Mesenchymal stem cell (in vitro differentiated cells and primary cell): ENCODE measurements around the gene ELOVL3.
"Not testable (repeated sequence)": the region's sequence is repeated elsewhere in the genome, so short reads cannot be mapped to it uniquely, and the experiment has no call there.

Experiments
- DNase-seq: peaks from one replicate; pipeline ENCODE4 v3.0.0-alpha.2; 2013
- H2AFZ ChIP-seq: one replicate; pipeline ENCODE4 v1.6.1; 2013; ENCODE audit warnings: low read depth, mild to moderate bottlenecking, control low read depth, inconsistent platforms, low read length, moderate library complexity
- H2AK5ac ChIP-seq: 2 replicates; pipeline ENCODE4 v1.6.1; 2013; ENCODE audit warnings: low read length, moderate library complexity, mild to moderate bottlenecking, inconsistent platforms; ENCODE audit not compliant: severe bottlenecking
- H2BK120ac ChIP-seq: one replicate; pipeline ENCODE4 v1.6.1; 2013; ENCODE audit warnings: low read depth, mild to moderate bottlenecking, inconsistent platforms, low read length, moderate library complexity
- H2BK12ac ChIP-seq, 2 experiments: one replicate each; pipeline ENCODE4 v1.6.1; 2013; ENCODE audit warnings: inconsistent platforms in 2 of 2, low read length in 2 of 2, mild to moderate bottlenecking in 2 of 2, moderate library complexity in 2 of 2, control low read depth in 1 of 2
- H2BK15ac ChIP-seq: one replicate; pipeline ENCODE4 v1.6.1; 2013; ENCODE audit warnings: mild to moderate bottlenecking, low read depth, inconsistent platforms; ENCODE audit not compliant: poor library complexity, severe bottlenecking
- H2BK5ac ChIP-seq: 2 replicates; pipeline ENCODE4 v1.6.1; 2013; ENCODE audit warnings: low read depth, mild to moderate bottlenecking, low read length, control low read depth, inconsistent platforms; ENCODE audit not compliant: poor library complexity, severe bottlenecking
- H3K14ac ChIP-seq, 2 experiments: one replicate each; pipeline ENCODE4 v1.6.1; 2013; ENCODE audit warnings: inconsistent platforms in 2 of 2, low read length in 2 of 2, control low read depth in 1 of 2, mild to moderate bottlenecking in 1 of 2, moderate library complexity in 1 of 2
- H3K18ac ChIP-seq, 2 experiments: one replicate each; pipeline ENCODE4 v1.6.1; 2013; ENCODE audit warnings: inconsistent platforms in 2 of 2, low read length in 2 of 2, control low read depth in 1 of 2, low read depth in 1 of 2, mild to moderate bottlenecking in 1 of 2
- H3K23ac ChIP-seq, 2 experiments: one replicate each; pipeline ENCODE4 v1.6.1; 2013; ENCODE audit warnings: inconsistent platforms in 2 of 2, low read length in 2 of 2, mild to moderate bottlenecking in 2 of 2, moderate library complexity in 2 of 2, control low read depth in 1 of 2
- H3K27ac ChIP-seq: 2 replicates; pipeline ENCODE4 v1.5.1; 2013; ENCODE audit warnings: mild to moderate bottlenecking, moderate library complexity, low read length, control low read depth, inconsistent platforms; ENCODE audit not compliant: poor library complexity, severe bottlenecking
- H3K27me3 ChIP-seq, 2 experiments: 2 replicates each; pipeline versions ENCODE4 v1.6.1 to v1.7.0; 2013; ENCODE audit warnings: low read length in 2 of 2, mild to moderate bottlenecking in 2 of 2, moderate library complexity in 2 of 2, control low read depth in 1 of 2, inconsistent platforms in 1 of 2; ENCODE audit not compliant: control insufficient read depth in 1 of 2, insufficient read depth in 1 of 2
- H3K36me3 ChIP-seq, 2 experiments: 2 replicates each; pipeline versions ENCODE4 v1.6.1 to v1.7.0; 2013; ENCODE audit warnings: low read length in 2 of 2, control low read depth in 1 of 2, inconsistent platforms in 1 of 2, low read depth in 1 of 2, mild to moderate bottlenecking in 1 of 2; ENCODE audit not compliant: insufficient read depth in 2 of 2, control insufficient read depth in 1 of 2
- H3K4ac ChIP-seq, 2 experiments: one replicate each; pipeline ENCODE4 v1.6.1; 2013; ENCODE audit warnings: inconsistent platforms in 2 of 2, low read length in 2 of 2, mild to moderate bottlenecking in 2 of 2, moderate library complexity in 2 of 2, control low read depth in 1 of 2, low read depth in 1 of 2
- H3K4me1 ChIP-seq: 2 replicates; pipeline ENCODE4 v1.6.1; 2013; ENCODE audit warnings: low read depth, low read length, control low read depth; ENCODE audit not compliant: control insufficient read depth, insufficient read depth
- H3K4me2 ChIP-seq: 2 replicates; pipeline ENCODE4 v1.6.1; 2013; ENCODE audit warnings: low read length, mild to moderate bottlenecking, inconsistent platforms; ENCODE audit not compliant: poor library complexity, severe bottlenecking
- H3K4me3 ChIP-seq, 2 experiments: 2 replicates each; pipeline versions ENCODE4 v1.5.1 to v1.7.0; 2013; ENCODE audit warnings: low read length in 2 of 2, mild to moderate bottlenecking in 2 of 2, control low read depth in 1 of 2, low read depth in 1 of 2; ENCODE audit not compliant: insufficient read depth in 1 of 2
- H3K79me1 ChIP-seq: replicated peaks from 2 replicates; pipeline ENCODE4 v1.6.1; 2013; ENCODE audit warnings: mild to moderate bottlenecking, control low read depth, low read length, inconsistent platforms; ENCODE audit not compliant: poor library complexity, severe bottlenecking
- H3K9ac ChIP-seq: 2 replicates; pipeline ENCODE4 v1.7.0; 2013; ENCODE audit warnings: mild to moderate bottlenecking, low read length, moderate library complexity
- H3K9me3 ChIP-seq: 2 replicates; pipeline ENCODE4 v1.7.0; 2013; ENCODE audit warnings: mild to moderate bottlenecking, low read length; ENCODE audit not compliant: control insufficient read depth
- H4K8ac ChIP-seq: one replicate; pipeline ENCODE4 v1.6.1; 2013; ENCODE audit warnings: inconsistent platforms, mild to moderate bottlenecking, low read length, moderate library complexity
- H4K91ac ChIP-seq: one replicate; pipeline ENCODE4 v1.6.1; 2013; ENCODE audit warnings: mild to moderate bottlenecking, low read length, inconsistent platforms
- WGBS: methylation state at CpG from one replicate; pipeline ENCODE4 v1.1.7; 2013; ENCODE audit warnings: mixed read lengths; 5-methylcytosine and 5-hydroxymethylcytosine counted together

Gene ELOVL3

DNA sequence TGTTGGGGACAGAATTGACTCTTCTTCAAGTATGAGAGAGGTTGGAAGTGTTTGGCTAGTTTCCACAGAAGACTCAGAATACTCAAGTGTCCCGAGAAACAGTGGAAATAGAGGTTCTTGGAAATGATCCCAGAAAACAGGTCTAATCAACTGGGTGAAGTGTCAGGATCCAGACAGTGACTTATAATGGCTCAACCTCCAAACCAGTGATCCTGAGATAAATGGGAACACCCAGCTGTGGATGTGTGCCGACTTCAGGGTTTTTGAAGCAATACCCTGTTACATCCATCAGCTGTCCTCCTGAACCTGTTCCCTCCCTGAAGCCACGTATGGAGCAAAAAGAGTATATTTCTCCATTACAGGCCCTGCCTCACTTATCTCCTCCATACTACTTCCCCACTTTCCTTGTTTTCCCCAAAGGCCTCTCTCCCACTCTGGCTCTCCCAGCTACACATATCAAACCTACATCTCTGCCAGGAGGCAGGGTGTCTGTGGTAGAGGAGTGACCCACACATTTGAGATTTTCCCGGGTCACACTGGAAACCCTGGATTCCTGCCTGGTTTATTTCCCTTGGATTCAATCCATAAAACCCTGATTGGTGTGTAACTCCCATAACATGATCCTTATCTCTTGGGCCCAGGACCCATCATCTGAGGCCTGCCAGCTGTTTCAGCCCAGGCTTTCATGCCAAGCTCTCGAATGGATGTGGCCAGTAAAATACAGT, 17.6 kb upstream of the ELOVL3 start:
- no peak overlapping the region for H2BK120ac ChIP-seq
- H3K27ac ChIP-seq: no peak overlapping the region
- H2BK12ac ChIP-seq: no peak overlapping the region
- no peak overlapping the region for H4K91ac ChIP-seq
- H3K27me3 ChIP-seq: peaks cover 0 to 2% of the 10 kb centered on the region in 2 experiments
- no peak overlapping the region for H2BK5ac ChIP-seq
- H3K4me2 ChIP-seq: no peak overlapping the region
- no peak overlapping the region for H3K4ac ChIP-seq
- WGBS: 74% methylated on average over 4 of the region's 5 CpGs
- no peak overlapping the region for H3K14ac ChIP-seq
- no peak overlapping the region for H4K8ac ChIP-seq
- H2AK5ac ChIP-seq: no peak overlapping the region
- H3K79me1 ChIP-seq: no peaks in the 10 kb centered on the region
- DNase-seq: no peak
- no peak overlapping the region for H2BK15ac ChIP-seq
- H3K23ac ChIP-seq: no peak overlapping the region
- no peaks in the 10 kb centered on the region for H3K9me3 ChIP-seq
- H3K4me3 ChIP-seq: no peak overlapping the region
- no peak overlapping the region for H2AFZ ChIP-seq
- H3K18ac ChIP-seq: no peak overlapping the region
- H3K36me3 ChIP-seq: no peaks in the 10 kb centered on the region
- H3K4me1 ChIP-seq: no peaks in the 10 kb centered on the region
- H3K9ac ChIP-seq: no peak overlapping the region

GRCh38 chr10:102211615-102212299, 14.3 kb upstream of the ELOVL3 start:
- H3K36me3 ChIP-seq: no peaks in the 10 kb centered on the region
- H3K4me3 ChIP-seq: no peak overlapping the region
- H4K8ac ChIP-seq: no peak overlapping the region
- no peak overlapping the region for H3K14ac ChIP-seq
- H2AK5ac ChIP-seq: no peak overlapping the region
- no peaks in the 10 kb centered on the region for H3K27me3 ChIP-seq
- no peak overlapping the region for H3K4me2 ChIP-seq
- no peaks in the 10 kb centered on the region for H3K9me3 ChIP-seq
- no peak overlapping the region for H3K4ac ChIP-seq
- no peak overlapping the region for H3K23ac ChIP-seq
- H4K91ac ChIP-seq: no peak overlapping the region
- no CpG with 5 or more reads among the region's 3 CpGs for WGBS
- H3K27ac ChIP-seq: no peak overlapping the region
- H3K18ac ChIP-seq: no peak overlapping the region
- no peak overlapping the region for H2BK12ac ChIP-seq
- no peak overlapping the region for H2BK15ac ChIP-seq
- H2BK5ac ChIP-seq: no peak overlapping the region
- H3K4me1 ChIP-seq: no peaks in the 10 kb centered on the region
- no peak for DNase-seq
- H3K9ac ChIP-seq: no peak overlapping the region
- no peak overlapping the region for H2BK120ac ChIP-seq
- no peak overlapping the region for H2AFZ ChIP-seq
- no peaks in the 10 kb centered on the region for H3K79me1 ChIP-seq

- not testable (repeated sequence) for H3K9ac ChIP-seq, H3K9me3 ChIP-seq, H3K14ac ChIP-seq, H3K4ac ChIP-seq, H3K27me3 ChIP-seq, H3K4me1 ChIP-seq, H2BK12ac ChIP-seq, DNase-seq, H3K23ac ChIP-seq, H3K4me2 ChIP-seq, H2AFZ ChIP-seq, H2BK5ac ChIP-seq, H2AK5ac ChIP-seq, H3K27ac ChIP-seq, H4K8ac ChIP-seq, H2BK120ac ChIP-seq, H2BK15ac ChIP-seq, H3K4me3 ChIP-seq, H3K18ac ChIP-seq, H3K36me3 ChIP-seq, H4K91ac ChIP-seq, H3K79me1 ChIP-seq
- 98% methylated on average over 3 of the region's 4 CpGs for WGBS
These were observed 12.5 kb upstream of the ELOVL3 start for GRCh38 chr10:102213599-102213998.

DNA sequence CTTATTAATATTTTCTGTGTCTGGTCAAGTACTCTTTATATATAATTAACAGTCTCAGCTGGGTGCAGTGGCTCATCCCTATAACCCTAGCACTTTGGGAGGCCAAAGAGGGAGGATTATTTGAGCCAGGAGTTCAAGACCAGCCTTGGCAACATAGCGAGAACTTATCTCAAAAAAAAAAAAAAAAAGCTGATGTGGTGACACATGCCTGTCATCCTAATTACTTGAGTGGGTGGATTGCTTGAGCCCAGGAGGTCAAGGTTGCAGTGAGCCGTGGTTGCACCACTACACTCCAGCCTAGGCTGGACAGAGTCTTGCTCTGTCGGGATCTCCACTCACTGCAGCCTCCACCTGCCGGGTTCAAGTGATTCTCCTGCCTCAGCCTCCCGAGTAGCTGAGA, 6.7 kb upstream of the ELOVL3 start:
- Histone ChIP-seq H3K9me3 (no peaks in the 10 kb centered on the region), H3K14ac (no peak overlapping the region), H3K18ac (no peak overlapping the region), H3K27ac (no peak overlapping the region), H2AFZ (no peak overlapping the region), H4K91ac (no peak overlapping the region), H2BK5ac (no peak overlapping the region), H3K79me1 (no peaks in the 10 kb centered on the region), H3K4me2 (no peak overlapping the region), H3K4ac (no peak overlapping the region), H3K27me3 (peaks cover 6 to 7% of the 10 kb centered on the region in 2 experiments), H2AK5ac (no peak overlapping the region), H3K36me3 (no peaks in the 10 kb centered on the region), H3K23ac (no peak overlapping the region), H2BK120ac (no peak overlapping the region), H2BK12ac (no peak overlapping the region), H2BK15ac (no peak overlapping the region), H3K4me3 (no peak overlapping the region), H3K4me1 (no peaks in the 10 kb centered on the region), H3K9ac (no peak overlapping the region), H4K8ac (no peak overlapping the region)
- no peak for DNase-seq
- WGBS: 77% methylated on average over 5 of the region's 5 CpGs
